A673 (cell line): Measurements from ENCODE around the gene SFXN1. TPM values are rescaled to one million over a fixed set of nuclear protein-coding genes. Genes with fewer than 3 reads are reported as not detected.

ENCODE experiments used
- BruUV-seq: library from RNA; stranded (reverse); fragments of 400-500 nt; replicated peaks from 2 replicates; lab custom pipeline; 2021; lab: Mats Ljungman, UMichigan
- CTCF ChIA-PET: fragments of 300-600 bp; sonication (Branson Sonifier 250); formaldehyde crosslinking; loops from one replicate; lab custom pipeline; 2022; ENCODE audit warnings: antibody characterized with exemption; lab: Charles Lee
- POLR2A ChIA-PET: fragments of 300-600 bp; sonication (Branson Sonifier 250); formaldehyde crosslinking; loops from one replicate; lab custom pipeline; 2022; ENCODE audit warnings: antibody characterized with exemption; ENCODE audit not compliant: low non-redundant PET; lab: Charles Lee
- DNase-seq: peaks from one replicate; pipeline ENCODE4 v3.0.0-alpha.2; 2015; ENCODE audit warnings: low spot score
- H3K27ac ChIP-seq: fragments of 200-600 bp; sonication (generic); 2 replicates; pipeline ENCODE4 v1.5.1; 2016; ENCODE audit warnings: mixed run types, low read depth, mild to moderate bottlenecking, mixed read lengths, antibody characterized with exemption, low read length; ENCODE audit not compliant: poor library complexity, severe bottlenecking
- H3K27me3 ChIP-seq: fragments of 200-600 bp; sonication (generic); replicated peaks from 2 replicates; pipeline ENCODE4 v1.6.1; 2017; ENCODE audit warnings: mixed run types, low read depth, mild to moderate bottlenecking, mixed read lengths, antibody characterized with exemption, low read length; ENCODE audit not compliant: insufficient read depth, poor library complexity
- H3K36me3 ChIP-seq: fragments of 200-600 bp; sonication (generic); 2 replicates; pipeline ENCODE4 v1.6.1; 2016; ENCODE audit warnings: mixed run types, mild to moderate bottlenecking, mixed read lengths, antibody characterized with exemption, low read length; ENCODE audit not compliant: insufficient read depth, poor library complexity, severe bottlenecking
- H3K4me1 ChIP-seq: fragments of 200-600 bp; sonication (generic); 2 replicates; pipeline ENCODE4 v1.6.1; 2017; ENCODE audit warnings: mixed run types, mild to moderate bottlenecking, mixed read lengths, antibody characterized with exemption, low read length; ENCODE audit not compliant: insufficient read depth, poor library complexity, severe bottlenecking
- H3K4me3 ChIP-seq: fragments of 200-600 bp; sonication (generic); 2 replicates; pipeline ENCODE4 v1.5.1; 2016; ENCODE audit warnings: low read depth, mixed run types, mild to moderate bottlenecking, mixed read lengths, low read length; ENCODE audit not compliant: poor library complexity, severe bottlenecking
- H3K9me3 ChIP-seq: fragments of 200-600 bp; sonication (generic); 2 replicates; pipeline ENCODE4 v1.6.1; 2016; ENCODE audit warnings: mixed run types, low read depth, mild to moderate bottlenecking, mixed read lengths, antibody characterized with exemption, low read length; ENCODE audit not compliant: poor library complexity, severe bottlenecking
- EZH2 ChIP-seq: fragments of 200-600 bp; sonication (generic); IDR thresholded peaks from 2 replicates; pipeline ENCODE4 v1.6.1; 2017; ENCODE audit warnings: borderline replicate concordance, low read depth, mild to moderate bottlenecking, mixed read lengths, antibody characterized with exemption, low read length; ENCODE audit not compliant: poor library complexity, severe bottlenecking
- intact Hi-C: fragments of 100-400 bp; cut with micrococcal nuclease; formaldehyde crosslinking; loops from one replicate; pipeline ENCODE4 v1.10.0; 2022; ENCODE audit not compliant: unreplicated experiment
- total RNA-seq: library from RNA; stranded (reverse); gene quantifications from 2 replicates; pipeline ENCODE4 v1.2.3, GENCODE V29; 2021
- TF ChIP-seq, protein P1 (sequence below): fragments of 300-800, 200-600 bp; sonication (generic); conservative IDR thresholded peaks from 2 replicates; pipeline ENCODE4 v1.5.1; 2017; ENCODE audit warnings: low read depth, mild to moderate bottlenecking, antibody characterized with exemption, low read length, moderate library complexity, mixed read lengths

SFXN1 gene
- total RNA-seq, 1 experiment from 2014 or later, result 108 TPM

DNA sequence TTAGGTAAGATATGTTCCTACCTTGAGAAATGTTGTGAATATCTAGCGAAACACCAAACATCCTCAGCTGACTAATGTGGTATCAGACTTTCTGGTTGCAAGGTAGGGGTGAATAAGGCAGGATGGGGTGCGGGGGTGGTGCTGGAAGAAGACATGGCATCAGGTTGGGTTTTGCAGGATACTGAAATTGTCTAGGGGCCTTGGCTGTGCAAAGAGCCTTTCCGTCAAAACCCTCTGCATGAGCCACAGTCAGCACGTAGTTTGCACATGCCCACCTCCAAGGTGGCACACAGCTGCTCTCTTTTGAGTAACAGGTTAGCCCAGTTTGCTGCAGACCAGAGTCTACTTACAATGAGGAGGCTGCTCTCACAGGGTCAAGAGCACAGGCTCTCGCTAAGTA, 42.0 kb downstream of the SFXN1 start:
- H3K4me3 ChIP-seq, result no peak overlapping the region
- ChIA-PET POLR2A (no interaction called here), CTCF (no interaction called here)
- no peaks in the 10 kb centered on the region for H3K4me1 ChIP-seq
- no peaks in the 10 kb centered on the region for H3K9me3 ChIP-seq
- H3K27ac ChIP-seq, result no peak overlapping the region
- H3K36me3 ChIP-seq, result peaks cover 62% of the 10 kb centered on the region
- TF ChIP-seq, protein P1, sequence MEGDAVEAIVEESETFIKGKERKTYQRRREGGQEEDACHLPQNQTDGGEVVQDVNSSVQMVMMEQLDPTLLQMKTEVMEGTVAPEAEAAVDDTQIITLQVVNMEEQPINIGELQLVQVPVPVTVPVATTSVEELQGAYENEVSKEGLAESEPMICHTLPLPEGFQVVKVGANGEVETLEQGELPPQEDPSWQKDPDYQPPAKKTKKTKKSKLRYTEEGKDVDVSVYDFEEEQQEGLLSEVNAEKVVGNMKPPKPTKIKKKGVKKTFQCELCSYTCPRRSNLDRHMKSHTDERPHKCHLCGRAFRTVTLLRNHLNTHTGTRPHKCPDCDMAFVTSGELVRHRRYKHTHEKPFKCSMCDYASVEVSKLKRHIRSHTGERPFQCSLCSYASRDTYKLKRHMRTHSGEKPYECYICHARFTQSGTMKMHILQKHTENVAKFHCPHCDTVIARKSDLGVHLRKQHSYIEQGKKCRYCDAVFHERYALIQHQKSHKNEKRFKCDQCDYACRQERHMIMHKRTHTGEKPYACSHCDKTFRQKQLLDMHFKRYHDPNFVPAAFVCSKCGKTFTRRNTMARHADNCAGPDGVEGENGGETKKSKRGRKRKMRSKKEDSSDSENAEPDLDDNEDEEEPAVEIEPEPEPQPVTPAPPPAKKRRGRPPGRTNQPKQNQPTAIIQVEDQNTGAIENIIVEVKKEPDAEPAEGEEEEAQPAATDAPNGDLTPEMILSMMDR, result no peak
- TF ChIP-seq EZH2, result no peak
- no peaks in the 10 kb centered on the region for H3K27me3 ChIP-seq
- no TSS peak for BruUV-seq
- DNase-seq, result no peak
- intact Hi-C loops, result no loop called here

DNA sequence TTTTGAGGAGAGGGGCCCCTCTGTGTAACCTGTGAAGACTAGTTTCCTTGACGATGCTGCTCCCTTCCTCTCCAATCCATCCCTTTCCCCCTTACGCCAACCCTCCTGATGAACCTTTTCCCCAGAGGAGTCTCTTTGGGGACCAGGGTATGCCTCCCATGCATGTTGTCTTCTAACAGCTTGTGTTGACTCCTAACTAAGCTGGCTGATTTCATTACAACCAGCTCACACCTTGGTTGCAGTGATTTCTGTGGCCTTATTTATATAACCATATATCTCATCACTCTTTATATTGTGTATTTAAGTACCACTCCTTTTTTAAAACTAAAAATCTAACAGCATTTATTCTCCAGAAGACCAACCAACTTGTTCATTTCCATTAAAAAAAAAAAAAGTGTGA, 42.5 kb downstream of the SFXN1 start:
- no peak for DNase-seq
- intact Hi-C loops, result no loop called here
- no peak overlapping the region for H3K4me3 ChIP-seq
- no peak overlapping the region for H3K27ac ChIP-seq
- TF ChIP-seq, protein P1, result no peak
- TF ChIP-seq EZH2, result no peak
- ChIA-PET POLR2A (no interaction called here), CTCF (no interaction called here)
- no TSS peak for BruUV-seq
- H3K9me3 ChIP-seq, result no peaks in the 10 kb centered on the region
- peaks cover 60% of the 10 kb centered on the region for H3K36me3 ChIP-seq
- H3K27me3 ChIP-seq, result no peaks in the 10 kb centered on the region
- no peaks in the 10 kb centered on the region for H3K4me1 ChIP-seq

DNA sequence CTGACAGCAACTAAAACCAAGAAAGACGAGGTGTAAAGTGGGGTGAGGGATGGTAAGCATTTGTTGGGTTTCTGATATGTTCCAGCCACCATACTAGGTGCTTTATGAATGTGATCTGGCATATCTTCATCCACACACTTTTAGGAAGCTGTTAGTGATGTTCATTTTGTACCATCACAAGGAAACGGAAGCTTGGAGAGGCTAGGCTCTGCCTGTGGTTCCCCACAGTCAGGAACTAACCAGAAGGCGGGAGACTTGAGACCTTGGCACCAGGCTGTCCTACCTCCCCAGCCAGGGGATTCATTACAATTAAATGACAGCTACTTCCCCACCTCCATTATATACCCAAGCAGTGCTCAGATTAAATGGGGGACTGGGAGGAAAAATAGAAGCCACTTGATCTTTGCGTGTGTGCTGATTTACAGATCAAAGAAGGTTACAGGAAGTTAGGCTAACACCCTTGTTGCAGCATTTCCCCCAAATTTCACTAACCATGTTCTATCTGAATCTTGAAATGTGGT, 43.0 kb downstream of the SFXN1 start:
- TF ChIP-seq EZH2, result no peak
- TF ChIP-seq, protein P1, result no peak

More for the DNA sequence above, 43.0 kb downstream of the SFXN1 start:
- DNase-seq, result no peak
- CTCF ChIA-PET, result no interaction called here
- peaks cover 59% of the 10 kb centered on the region for H3K36me3 ChIP-seq
- H3K27ac ChIP-seq, result no peak overlapping the region
- no peak overlapping the region for H3K4me3 ChIP-seq
- H3K9me3 ChIP-seq, result no peaks in the 10 kb centered on the region
- BruUV-seq, result no TSS peak
- intact Hi-C loops, result no loop called here
- POLR2A ChIA-PET, result no interaction called here
- no peaks in the 10 kb centered on the region for H3K4me1 ChIP-seq
- no peaks in the 10 kb centered on the region for H3K27me3 ChIP-seq
